ENCODE results near the gene MDGA2.

The MDGA2 gene

GRCh38 chr14:46840944-46841720 lies 834.3 kb downstream of the MDGA2 start:
- DNase-seq = no peak

DNA sequence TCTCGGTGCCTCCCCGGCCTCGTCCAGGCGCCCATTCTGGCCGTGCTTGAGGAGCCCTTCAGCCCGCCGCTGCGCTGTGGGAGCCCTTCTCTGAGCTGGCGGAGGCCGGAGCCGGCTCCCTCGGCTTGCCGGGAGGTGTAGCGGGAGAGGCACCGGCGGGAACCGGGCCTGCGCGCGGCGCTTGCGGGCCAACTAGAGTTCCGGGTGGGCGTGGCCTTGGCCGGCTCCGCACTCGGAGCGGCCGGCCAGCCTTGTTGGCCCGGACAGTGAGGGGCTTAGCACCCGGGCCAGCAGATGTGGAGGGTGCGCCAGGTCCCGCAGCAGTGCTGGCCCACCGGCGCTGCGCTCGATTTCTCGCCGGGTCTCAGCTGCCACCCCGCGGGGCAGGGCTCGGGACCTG lies 855.1 kb downstream of the MDGA2 start:
- DNase-seq = no peak

DNA sequence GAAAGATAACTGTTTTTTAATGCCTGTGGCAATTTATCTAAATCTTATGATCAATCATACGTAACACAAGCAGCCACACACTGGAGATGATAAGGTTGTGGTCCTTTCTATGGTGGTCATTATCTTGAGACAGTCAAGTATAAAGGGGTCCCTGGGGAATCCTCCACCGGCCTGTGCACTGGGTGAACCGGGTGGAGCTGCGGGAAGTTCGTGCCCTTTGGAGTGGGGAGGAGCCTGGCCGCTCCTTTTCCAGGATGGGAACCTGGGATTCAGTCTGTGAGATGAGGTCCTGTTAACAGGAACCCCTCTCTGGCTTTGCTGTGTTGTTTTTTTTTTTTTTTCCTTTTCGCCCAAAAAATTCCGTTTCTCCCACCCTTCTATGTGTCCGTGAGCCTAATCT lies 856.3 kb downstream of the MDGA2 start:
- no peak for DNase-seq

DNA sequence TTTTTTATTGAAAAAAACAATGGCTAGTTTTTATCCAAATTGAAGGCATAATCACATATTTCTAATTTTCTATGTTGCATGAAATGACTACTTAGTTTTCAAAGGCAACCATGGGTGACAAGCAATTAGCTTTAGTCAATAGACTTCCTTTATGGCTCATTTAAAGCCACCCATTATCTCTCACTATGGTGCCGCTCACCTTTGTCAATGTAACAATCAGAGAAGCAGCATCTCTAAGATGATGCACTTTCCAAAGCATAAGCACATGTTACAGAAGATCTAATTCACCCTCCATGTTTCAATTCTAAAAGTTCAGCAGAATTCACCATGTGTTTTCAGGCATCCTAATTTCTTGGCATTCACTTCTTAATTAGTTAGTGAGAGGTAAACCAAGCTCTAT lies 857.3 kb downstream of the MDGA2 start:
- DNase-seq = no peak

GRCh38 chr14:46793144-46793543 lies 882.3 kb downstream of the MDGA2 start:
- no peak for DNase-seq
